GM21423 (cell line): ENCODE data around the gene CEBPG.

Source experiments
- ATAC-seq: cut with Tn5 transposase; IDR thresholded peaks from one replicate; pipeline ENCODE4 v1.9.1; 2021; ENCODE audit warnings: mild to moderate bottlenecking, moderate library complexity; ENCODE audit not compliant: unreplicated experiment

CEBPG gene

DNA sequence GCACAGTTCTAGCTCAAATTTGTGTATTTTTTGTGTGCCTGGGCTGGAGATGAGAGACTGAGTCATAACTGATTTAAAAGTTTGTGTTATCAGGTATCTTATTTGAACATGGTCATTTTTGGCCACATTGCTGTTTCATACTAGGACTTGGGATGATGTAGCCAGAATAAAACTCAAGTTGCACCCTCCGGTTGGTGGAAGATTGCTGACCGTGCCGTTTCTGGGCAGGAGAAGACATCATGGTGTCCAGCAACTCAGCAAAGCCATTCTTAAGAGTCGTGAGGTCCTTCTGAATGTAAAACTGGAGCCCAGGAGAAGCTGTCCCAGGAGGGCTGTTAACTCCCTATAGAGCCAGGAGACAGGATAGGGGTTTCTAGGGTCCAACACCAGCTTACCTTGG lies 7.6 kb downstream of the CEBPG start:
- ATAC-seq = no peak

DNA sequence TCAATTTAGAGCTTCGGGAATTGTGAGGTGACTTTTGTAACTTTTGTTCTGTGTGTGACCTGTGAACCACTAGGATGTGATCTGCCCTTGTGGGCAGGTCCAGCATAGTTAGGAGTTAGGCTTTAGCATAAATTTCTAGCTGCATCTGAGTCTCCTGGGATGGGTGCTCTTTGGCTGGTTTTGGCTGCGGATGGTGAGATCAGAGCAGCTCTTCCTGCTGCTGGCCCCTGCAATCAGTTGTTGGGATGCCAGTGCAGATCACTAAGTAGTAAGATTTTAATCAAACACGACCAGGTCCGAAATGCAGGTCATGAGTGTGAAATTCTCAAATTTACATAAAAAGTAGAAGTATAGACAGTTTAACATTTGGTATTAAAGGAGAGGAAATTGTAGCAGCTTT lies 8.5 kb downstream of the CEBPG start:
- no peak for ATAC-seq

DNA sequence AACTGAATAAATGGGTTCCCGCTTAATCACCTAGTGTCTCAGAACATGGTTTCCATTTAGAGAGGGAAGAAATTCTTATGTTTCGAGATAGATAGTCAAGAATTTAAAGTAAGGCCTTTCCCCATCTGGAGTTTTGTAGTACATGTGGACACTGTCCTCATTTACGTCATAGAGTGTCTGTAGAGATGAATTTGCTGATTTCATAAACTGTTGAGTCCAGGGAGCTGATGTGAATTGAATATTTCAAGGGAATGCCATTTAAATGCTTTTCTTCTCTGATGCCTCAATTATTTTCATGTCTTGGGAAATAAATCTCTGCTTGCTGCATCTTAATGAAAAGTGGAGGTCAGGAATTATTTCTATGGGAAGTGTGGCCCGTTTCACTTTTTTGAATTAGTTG lies 9.5 kb downstream of the CEBPG start:
- ATAC-seq = no peak

DNA sequence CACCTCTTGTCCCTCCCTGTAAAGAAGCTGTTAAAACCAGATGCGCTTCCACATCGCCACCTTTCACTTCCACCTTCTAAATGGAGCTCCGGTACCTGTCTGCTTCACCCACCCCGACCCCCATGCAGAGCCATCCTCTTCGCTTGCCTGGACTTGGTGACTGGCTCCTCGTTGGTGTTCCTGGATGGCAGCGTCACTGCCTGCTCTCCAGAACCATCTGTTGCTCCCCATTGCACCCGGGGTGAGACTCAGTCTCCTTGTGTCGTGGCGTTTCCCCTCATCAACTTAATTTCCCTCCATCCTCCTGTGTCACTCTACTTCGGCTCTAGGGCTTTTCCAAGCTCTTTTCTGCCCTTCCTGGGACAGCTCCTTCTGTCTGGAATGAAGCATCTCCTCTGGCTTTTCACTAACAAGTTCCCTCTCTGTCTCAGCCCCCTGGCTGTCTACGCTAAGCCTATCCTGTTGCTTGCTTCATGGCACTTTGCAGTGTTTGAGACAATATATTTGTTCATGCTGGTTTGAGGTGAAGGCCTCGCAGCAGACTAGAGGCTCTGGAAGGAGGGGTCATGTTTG lies 10.3 kb downstream of the CEBPG start:
- ATAC-seq = no peak

DNA sequence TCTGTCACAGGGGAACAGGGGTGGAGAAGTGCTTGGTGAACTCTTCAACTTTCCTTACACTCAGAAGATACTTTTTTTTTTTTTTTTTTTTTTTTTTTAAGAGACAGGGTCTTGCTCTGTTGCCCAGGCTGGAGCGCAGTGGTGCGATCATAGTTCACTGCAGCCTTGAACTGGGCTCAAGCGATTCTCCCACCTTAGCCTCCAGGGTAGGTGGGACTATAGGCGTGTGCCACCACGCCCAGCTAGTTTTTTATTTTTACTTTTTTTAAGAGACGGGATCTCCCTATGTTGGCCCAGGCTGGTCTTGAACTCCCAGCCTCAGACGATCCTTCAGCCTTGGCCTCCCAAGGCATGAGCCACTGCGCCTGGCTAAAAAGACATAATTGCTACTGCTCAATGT lies 11.5 kb downstream of the CEBPG start:
- no peak for ATAC-seq

DNA sequence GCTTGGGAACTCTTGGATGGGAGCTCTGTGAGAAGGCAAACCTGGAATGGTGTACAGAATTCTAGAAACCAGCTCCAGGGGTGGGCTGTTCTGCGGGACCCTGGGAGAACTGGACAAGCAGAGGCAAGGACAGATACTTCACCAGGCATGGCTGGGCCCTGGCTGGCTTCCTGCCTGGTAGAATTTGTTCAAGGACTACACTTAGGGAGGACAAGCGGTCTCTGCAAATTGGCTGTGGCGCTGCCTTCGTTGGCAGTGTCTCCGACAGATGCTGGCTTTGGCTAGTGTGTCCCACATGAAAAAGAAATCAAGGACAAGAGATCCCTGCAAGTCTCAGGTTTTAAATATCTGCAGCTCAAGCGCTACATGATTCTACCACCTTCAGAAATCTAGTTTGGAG lies 12.4 kb downstream of the CEBPG start:
- ATAC-seq = no peak

DNA sequence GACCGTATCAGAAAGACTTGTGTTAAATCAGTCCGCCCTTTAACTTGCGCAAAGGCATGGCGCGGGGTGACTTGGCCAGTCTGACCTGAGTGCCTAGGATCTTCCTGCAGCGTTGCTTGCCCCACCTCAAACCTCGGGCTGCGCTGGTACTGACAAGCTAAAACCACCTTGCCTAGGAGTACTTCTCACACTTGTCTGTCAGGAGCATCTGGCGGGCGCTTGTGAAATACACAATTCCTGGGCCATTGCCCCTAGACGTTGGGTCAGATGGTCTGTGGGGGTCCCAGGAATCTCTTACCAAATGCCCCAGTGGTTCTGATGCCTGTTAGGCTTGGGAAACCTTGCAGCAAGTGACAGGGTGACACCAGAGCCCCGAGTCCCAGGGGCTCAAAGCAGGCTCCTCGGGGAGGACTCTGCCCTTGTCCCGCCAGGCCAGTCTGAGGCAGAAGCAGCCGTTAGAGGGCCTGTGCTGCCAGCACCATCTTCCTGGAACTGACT lies 12.9 kb downstream of the CEBPG start:
- ATAC-seq = no peak

DNA sequence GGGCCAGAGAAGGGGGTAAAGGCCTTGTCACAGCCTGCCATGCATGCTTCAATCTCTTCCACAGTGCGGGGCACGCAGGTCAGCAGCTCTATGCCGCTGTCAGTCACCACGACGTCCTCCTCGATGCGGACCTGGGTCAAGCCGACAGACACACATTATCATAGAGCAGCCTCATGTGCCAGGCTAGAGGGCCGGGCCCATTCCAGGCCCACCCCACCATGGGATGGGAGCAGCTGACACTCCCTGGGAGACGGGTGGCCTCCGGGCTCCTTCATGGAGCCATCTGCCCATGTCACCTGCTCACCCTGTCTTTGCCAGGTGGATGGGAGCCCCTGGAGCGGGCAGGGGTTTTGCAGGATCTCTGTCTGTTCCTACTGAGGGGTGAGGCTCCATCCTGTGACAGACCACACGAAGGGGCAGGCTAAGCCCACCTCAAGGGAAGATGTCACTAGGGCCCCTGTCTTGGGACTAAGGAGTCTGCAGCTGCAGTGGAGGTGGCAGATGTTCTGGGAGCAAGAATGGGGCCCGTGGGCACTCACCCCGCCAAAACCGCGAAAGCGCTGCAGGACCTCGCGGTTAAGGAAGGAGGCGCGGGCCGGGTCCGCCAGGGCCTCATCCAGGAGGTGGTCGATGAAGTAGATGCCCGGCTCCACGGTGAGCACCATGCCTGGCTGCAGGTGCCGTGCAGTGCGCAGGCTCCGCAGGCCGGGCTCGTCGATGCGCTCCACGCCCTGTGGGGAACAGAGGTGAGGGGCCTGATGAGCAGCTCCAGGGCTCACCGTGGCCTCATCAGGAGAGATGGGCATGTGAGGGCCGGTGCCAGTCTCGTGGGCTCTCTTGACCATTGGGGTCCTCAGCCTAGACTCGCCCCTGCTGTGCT lies 14.1 kb downstream of the CEBPG start:
- no peak for ATAC-seq

DNA sequence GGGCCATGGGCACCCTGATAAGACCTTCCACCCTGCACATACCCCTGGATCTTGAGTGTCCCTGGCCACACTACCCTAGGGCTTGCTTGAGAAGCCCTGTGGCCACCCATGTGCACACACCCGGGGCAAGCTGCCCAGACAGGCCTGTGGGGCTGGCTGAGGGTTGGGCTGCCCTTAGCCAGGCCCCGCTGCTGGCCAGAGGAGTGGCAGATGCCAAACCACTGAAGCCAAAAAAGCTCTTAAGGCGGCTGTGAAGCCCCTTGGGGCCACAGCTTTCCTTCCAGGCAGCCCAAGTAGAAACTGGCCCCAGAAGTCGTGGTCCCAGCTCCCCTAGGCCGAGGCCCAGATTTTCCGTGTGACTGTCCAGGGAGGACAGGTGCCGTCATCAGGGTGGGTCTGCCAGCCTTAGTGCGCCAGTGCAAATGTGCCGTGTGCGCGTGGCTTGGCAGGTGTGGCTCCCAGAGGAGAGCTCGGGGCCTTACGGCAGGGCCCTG lies 14.8 kb downstream of the CEBPG start:
- ATAC-seq = no peak

DNA sequence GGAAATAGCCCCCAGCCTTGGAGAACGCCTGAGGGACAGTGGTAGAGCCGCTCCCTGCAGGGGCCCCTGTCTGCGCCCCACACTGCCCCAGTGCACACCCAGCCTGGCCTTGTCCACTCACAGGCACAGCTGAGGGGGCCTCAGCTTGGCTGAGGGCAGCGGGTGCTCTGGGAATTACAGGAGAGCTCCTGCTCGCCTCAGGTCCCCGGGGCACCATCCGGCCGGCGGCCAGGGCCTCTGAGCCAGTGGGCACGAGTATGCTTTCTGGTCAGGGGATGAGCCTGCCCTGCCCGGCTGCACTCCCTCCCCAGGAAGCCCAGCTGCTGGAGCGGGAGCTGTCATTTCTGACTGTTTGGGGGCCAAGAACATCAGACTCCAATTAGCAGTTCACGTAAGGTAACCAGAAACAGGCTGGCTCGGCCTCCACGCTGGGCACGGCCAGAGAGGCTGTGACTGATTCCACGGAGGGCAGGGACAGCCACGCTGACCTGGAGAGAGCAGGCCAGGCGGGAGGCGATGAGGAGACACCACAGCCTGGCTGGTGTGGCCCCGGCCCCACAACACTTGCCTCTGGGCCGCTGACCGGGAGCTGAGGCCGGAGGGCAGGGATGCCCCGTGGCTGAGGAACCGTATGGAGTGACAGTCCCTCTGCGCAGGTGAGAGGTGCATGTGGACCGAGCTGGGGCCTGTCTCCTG lies 15.4 kb downstream of the CEBPG start:
- ATAC-seq = no peak

DNA sequence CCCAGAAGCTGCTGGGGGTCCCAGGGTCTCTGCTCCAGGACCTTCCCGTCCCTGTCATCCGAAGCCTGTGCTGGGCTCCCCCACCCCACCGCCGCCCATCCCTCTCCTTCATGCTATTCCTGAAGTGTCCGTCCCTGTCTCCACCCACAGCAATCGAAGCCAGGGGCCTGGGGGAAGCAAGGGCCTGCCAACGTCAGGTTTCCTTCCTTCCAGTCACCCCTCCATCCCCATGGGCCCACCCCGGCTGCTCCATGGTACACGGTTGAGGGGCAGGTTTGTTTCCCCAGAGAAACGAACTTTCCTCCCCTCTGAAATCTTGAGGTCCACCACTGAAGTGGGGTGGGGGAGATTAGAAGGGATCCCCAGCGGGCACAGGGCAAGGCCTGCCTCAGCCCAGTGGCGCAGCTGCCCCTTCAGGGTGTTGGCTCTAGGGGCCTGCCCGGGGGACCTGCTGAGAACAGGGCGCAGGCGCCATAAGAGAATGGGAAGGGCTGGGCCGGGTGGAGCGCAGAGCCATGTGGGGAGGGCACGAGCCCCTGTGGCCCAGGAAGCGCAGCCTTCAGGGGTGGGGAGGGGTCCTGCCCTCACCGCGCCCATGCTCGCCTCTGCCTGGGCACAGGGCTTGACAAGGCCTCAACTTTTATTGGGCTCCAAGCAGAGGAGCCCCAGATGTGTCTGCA lies 16.1 kb downstream of the CEBPG start:
- no peak for ATAC-seq

DNA sequence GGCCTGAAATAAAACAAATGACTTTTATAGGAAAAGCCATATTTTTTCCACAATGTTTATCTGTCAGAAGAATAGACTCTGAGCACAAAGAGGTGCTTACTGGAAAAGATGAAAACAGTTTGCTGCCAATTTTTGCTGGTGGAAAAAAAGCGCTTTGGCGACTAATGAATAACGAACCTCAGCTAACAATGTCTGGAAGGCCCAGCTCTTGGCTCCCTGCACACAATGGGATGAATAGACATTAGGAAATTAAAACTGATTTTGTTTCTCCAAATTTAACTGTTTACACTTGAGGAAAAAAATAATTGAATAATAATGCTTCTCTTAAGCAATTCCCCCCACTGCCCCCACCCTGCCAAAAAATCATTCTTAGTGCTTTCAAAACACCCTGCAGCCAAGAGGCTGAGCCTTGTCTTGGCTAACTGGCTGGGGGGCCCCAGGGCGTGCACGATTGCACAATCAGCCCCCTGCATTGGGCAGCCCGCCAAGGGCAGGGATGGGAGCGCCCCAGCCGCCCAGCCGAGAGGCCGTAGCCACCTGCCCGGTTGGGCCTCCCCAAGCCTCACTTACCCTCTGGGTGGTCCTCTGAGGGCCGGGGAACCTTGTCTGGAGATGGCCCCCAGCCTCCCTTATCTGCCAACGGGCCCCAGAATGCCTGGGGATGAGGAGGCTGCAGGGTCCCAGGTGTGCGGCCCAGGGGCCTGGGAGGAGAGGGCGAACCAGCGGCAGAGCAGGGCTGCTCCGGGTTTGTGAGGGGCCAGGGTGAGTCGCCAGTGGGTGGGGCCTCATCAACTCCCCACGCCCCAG lies 16.8 kb downstream of the CEBPG start:
- no peak for ATAC-seq

DNA sequence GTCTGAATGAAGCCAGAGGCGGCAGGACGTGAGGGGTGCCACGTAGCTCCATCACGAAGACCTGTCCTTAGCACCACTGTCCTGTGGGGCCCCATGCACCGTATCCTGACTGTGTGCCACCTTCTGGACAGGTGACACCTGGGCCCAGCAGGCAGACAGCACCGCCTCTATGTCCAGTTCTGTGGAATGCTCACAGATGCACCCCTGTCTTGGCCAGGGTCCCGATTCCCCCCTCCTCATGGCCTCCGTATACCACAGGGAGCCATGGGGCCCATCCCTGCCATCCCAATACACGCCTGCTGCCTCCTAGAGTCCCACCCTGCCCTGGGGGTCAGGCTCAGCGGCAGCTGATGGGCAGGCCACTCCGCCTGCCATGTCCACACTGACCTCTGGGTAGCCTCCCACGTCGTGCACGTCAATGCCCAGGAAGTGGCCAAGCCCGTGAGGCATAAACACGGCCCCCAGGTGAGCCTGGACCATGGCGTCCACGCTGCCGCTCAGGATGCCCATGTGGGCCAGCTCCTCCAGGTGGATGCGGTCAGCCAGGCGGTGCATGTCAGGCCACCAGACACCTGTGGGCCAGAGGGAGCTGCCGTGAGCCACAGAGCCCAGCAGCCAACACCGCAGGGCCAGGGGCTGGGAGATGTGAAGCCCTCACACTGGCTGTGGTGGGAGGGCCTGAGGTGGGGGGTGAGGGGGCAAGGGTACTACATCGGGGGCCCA lies 17.6 kb downstream of the CEBPG start:
- no peak for ATAC-seq

DNA sequence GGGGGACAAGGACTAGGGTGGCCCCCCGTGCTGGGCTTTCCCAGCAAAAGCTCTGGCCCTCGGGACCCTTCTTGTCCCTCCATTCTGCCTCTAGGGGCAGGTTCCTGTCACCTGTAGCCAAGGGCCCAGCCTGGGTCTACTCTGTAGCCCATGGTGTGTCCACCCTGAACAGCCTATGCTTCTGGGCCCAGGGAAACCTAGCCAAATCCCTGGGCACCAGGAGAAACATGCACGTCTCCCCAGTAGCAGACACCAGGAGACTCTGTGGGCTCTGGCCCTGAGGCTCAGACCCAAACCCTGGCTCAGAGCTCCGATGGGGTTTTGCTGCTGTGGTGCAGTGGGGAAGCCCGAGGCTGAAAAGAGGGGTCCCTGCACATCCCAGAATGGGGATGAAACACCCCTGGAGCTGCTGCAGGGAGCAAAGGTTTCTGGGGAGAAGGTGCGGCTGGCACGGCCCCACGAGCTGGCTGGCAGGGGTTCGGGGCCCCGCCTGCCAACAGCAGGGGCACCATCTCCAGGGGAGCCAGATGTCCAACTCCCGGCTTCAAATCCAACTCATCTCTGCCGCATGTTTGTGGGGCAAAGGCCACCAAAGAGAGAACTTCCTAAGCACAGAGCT lies 18.2 kb downstream of the CEBPG start:
- ATAC-seq = no peak

DNA sequence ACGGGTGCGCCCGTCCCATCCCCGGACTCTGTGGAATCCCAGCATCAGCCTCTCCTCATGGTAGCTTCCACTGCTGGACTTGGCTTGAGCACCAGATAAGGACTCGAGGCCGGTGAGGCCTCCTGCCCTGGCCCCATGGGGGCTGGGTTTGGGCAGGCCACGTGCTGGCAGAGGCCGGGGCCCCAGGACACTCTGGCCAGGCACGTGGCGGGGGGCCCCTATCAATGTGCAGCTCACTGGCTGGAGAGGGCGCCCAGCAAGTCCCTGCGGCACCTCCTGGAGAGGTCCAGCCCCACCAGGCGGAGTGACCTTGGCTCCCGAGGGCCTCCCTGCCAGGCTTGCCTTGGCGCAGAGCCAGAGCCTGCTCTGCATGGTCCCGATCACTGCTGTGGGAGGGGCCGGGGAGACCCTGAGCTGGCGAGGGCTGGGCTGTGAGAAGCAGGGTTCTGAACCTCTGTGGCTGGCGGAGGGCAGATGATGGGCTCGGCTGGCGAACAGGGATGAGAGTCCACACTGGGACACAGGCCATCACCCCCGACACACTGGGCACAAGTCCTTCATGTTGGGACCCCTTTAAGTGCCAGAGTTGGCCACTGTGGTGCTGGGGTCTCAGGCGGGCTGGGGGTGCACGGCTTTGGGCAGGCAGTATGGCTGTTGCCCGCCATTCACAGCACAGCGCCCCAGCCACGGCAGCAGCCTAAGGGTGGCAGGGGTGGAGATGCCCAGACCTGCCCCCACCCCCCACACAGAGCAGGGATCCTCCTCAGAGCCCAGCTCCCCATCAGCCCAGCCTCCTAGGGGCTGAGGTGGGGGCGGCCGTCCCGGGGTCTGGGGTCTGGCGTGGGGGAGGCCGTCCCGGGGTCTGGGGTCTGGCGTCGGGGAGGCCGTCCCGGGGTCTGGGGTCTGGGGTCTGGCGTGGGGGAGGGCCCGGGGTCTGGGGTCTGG lies 19.1 kb downstream of the CEBPG start:
- ATAC-seq = no peak

DNA sequence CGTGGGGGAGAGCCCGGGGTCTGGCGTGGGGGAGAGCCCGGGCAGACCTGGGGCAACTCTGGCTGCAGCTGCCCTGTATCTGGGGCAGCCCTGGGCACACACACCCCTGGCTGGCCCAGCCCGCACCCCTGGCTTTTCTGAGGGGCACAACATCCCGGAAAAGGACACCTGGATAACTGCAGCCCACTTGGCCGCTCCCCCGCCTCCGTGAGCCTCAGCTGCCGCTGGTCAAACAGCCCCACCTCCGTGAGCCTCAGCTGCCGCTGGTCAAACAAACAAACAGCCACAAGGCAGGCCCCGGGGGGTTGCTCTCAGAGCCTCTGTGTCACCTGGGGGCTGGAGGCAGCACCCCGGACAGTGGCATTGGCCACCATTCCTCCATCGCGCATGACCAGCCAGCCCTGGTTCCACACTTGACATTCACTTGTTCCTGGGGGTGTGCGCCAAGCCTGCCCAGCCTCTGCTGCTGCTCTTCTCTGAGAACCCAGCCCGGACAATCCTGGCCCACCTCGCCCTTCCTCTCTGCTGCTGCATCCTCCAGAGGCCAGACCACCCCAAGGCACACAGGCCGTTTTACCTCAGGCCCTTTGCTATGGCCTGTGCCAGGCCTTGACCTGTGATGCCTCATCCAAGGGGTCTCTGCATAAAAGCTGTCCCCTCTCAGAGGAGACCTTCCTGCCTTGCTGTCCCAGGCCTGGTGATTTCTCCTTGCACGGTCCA lies 19.9 kb downstream of the CEBPG start:
- ATAC-seq = no peak

DNA sequence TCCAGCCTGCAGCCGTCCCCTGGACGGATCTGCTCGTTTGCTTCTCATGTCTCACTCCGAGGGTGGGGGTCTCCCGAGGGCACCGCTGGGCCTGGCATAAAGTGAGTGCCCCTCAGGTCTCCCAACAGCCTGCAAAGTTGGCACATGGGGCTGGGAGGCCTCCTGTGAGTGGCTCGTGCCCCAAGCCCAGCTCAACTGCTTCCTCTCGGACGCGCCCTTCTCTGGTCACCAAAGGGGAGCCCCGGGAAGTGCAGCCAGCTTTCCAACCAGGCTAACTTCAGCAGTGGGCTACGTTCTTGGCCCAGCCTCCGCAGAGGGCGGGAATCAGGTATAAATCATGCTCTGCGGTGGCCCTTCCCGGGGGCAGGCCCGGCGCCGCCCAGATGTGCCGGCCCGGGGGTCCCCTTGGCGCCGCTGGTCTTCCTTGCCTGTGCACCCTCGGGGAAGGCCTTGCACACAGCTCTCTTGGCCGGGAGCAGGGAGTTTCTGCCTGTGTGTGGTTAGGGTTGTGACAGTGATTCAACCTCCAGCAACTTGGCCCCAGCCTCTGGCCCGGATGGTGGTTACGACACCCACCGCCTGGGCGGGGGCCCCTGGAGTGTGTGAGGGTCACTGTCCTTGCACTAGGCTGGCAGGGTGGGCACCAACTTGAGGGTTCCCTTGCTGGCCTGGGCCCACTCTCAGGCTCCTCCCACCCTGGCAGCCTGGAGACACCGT lies 20.7 kb downstream of the CEBPG start:
- no peak for ATAC-seq
